ENCODE data around the gene BTF3L4.

BTF3L4 gene

GRCh38 chr1:52127181-52128180, 71.4 kb downstream of the BTF3L4 start:
- no peak for DNase-seq

DNA sequence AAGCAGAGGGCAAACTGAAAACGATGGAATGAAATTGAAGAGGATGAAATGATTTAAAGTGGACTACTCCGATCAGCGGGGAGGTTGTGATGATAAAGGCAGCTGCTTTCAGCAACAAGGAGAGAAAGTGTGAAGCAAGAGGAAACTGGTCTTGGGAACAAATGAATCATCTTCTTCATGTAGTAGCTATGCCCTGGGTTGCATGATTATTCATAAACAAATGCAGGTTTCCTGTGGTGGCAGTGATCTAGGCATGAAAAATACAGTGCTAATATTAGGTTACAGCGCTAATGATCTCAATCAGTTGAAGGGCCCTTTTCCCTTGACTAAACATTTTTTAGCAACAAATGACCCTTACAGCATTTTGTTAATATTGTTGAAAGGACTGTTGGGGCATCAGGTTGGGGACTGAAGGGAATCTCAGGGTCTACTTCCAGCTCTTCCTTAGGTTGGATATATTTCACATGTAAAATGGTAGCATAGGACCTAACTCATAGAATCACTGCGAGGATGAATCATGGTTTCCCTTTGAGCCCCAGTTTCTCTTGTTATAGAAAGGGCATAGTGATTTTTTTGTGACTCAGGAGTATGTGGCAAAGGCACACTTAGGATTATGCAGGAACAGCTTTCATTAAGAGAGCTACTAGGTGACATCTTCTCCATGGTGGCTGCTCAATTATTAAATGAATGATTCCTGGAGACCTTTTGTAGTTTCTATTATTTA, 83.9 kb downstream of the BTF3L4 start:
- no peak for DNase-seq

All from CD4-positive, alpha-beta T cell treated with Interleukin-15 for 1 hour (primary cell).